ENCODE results near the gene HCFC2.
"Not testable (repeated sequence)": the region's sequence is repeated elsewhere in the genome, so short reads cannot be mapped to it uniquely, and the experiment has no call there.

The HCFC2 gene

DNA sequence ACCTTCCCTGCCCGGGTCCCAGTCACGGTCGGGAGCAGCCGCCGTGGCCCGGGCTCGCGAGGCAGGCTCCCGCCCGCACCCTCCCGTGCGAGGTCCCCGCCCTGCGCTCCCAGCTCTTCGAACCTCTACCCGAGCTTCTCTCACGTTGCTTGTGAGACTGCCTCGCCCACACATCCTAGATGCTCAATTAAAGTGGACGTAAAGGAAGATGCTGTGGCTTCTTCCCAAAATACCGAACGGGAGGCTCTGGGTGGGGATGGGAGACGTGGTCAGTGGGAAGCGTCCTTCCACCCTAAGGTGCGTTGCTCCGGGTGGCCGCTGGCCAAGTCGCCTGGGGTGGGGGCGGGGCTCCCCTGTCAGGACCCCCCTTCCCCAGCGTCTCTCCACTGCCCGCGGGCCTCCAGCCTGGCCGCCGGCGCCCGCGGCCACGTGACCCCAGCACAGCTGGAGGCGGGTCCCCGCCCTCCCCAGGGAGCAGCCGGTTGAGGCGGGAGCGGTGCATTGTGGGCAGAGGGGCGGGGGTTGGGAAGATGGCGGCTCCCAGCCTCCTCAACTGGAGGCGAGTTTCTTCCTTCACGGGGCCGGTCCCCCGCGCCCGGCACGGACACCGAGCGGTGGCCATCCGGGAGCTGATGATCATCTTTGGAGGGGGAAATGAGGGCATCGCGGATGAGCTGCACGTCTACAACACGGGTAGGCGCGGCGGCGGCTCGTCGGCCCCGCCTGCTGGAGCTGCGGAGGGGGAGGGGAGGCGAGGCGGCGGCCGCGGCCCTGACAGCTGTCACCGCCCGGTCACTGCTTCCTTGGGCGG, at the start of gene HCFC2:
TSS of gene HCFC2 (plus strand) at position 501 of the 811 bp plus-strand sequence. CDS start at position 531, 30 bp downstream.
- no peak for FAIRE-seq
- DNase-seq (ENCODE audit: low spot score): peak; percentile 58

DNA sequence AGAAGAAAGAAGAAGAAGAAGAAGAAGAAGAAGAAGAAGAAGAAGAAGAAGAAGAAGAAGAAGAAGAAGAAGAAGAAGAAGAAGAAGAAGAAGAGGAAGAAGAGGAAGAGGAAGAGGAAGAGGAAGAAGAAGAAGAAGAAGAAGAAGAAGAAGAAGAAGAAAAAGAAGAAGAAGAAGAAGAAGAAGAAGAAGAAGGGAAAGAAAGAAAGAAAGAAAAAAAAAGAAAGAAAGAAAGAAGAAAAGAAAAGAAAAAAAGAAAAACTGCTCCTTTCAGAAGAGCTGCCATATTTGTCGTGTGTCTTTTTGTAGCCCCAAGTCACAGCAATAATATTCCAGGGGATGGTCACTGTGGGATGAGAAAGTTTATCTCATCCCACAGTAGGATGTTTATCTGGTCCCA, 42.5 kb upstream of the HCFC2 start:
- FAIRE-seq: not testable (repeated sequence)

DNA sequence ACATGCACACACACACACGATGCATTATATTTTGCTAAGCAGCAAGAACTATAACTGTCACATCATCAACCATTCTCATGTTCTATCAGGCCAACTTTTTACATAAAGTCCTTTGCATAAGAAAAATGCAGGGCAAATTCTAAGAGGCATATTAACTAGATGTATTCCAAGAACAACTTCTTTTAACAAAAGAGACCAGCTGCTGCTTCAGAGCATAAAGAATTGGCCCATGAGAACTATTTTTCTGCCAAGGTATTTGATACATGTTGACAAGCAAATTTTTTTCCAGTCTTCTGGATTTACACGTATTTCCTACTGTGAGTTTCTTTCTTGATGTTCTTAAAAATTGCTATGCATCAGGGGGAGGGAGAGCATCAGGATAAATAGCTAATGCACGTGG, 41.5 kb upstream of the HCFC2 start:
- DNase-seq (ENCODE audit: low spot score) (no peak), FAIRE-seq (no peak)

More for the DNA sequence above, 42.5 kb upstream of the HCFC2 start:
- DNase-seq (ENCODE audit: low spot score): not testable (repeated sequence)

DNA sequence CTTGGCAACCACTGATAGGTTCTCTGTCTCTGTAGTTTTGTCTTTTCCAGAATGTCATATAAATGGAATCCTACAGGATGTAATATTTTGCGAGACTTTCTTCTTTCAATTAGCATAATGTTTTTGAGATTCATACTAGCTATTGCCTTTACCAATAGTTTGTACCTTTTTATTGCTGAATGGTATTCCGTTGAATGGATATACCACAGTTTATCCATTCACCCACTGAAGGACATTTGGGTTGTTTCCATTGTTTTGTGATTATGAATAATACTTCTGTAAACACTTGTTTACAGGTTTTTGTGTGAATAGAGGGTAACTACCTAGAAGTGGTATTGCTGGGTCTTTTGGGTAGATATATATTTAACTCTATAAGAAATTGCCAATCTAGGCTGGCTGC, 40.6 kb upstream of the HCFC2 start:
- FAIRE-seq (no peak), DNase-seq (ENCODE audit: low spot score) (no peak)

DNA sequence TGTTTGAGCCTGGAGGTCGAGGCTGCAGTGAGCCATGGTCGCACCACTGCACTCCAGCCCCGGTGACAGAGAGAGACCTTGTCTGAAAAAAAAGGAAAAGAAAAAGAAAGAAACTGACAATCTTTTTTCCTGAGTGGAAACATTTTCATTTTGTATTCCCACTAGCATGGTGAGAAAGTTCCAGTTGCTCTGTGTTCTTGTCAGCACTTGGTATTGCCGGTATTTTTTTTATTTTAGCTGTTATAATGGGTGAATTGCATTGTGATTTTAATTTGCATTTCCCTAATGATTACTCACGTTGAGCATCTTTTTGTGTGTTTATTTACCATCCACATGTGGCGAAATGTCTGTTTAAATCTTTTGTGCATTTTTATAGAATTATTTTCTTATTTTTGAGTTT, 40.0 kb upstream of the HCFC2 start:
- DNase-seq (ENCODE audit: low spot score) (no peak), FAIRE-seq (no peak)

DNA sequence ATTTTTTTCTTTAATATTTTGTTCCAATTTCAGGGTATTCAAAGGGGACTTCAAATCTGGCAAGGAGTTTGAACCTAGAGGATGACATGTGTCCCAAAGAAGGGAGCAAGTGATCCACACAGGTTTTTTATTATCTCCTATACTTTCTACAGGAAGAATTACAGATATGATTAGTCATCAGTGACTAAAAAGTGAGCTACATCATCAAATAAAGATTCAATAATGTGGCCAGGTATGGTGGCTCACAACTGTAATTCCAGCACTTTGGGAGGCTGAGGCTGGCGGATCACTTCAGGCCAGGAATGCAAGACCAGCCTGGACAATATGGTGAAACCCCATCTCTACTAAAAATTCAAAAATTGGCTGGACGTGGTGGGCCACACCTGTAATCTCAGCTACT, 38.6 kb upstream of the HCFC2 start:
- DNase-seq (ENCODE audit: low spot score) (no peak), FAIRE-seq (no peak)

DNA sequence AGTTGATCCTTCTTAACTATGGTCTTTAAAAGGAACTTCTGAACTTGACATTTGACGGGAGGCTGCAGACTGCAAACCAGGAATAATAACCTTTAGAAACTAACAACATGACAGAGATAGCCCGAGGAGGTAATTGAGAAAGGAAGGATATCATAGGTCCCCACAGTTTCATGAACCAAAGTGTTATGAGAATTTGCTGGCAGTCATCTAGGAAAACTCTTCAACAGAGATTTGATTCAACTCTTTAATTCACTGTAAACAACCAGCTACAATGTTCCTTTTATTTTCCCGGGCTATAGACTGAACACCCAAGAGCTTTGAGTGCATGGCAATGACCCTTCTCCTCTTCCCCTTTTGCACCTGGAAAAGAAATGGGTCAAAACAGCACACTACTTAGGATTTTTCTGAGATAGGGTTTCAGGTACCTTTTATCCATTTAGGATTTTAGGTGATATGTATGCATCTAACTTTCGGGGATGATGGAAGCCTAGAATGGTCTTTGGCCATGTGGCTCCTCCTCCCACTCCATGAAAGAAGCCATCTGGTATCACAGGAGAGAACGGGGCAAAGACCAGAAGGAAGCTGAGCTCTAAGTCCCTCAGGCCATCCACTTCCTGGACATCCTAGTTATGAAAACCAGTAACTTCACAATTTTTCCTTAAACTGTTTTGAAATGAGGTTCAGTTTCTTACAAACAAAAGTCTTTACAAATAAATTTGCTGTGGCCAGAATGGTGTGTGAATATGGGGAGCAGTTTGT, 37.3 kb upstream of the HCFC2 start:
- DNase-seq (ENCODE audit: low spot score) (no peak), FAIRE-seq (no peak)

DNA sequence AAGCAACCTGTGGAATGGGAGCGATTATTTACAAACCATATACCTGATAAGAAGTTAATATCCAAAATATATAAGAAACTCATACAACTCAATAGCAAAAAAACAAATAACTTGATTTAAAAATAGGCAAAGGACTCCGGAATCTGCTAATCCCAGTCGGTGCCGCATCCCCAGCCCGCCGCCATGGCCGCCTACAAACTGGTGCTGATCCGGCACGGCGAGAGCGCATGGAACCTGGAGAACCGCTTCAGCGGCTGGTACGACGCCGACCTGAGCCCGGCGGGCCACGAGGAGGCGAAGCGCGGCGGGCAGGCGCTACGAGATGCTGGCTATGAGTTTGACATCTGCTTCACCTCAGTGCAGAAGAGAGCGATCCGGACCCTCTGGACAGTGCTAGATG, 33.7 kb upstream of the HCFC2 start:
- not testable (repeated sequence) for FAIRE-seq

DNA sequence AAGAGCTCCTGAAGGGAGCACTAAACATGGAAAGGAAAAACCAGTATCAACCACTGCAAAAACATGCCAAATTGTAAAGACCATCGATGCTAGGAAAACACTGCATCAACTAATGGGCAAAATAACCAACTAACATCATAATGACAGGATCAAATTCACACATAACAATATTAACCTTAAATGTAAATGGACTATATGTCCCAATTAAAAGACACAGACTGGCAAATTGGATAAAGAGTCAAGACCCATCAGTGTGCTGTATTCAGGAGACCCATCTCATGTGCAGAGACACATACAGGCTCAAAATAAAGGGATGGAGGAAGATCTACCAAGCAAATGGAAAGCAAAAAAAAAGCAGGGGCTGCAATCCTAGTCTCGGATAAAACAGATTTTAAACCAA, 28.2 kb upstream of the HCFC2 start:
- not testable (repeated sequence) for FAIRE-seq; DNase-seq (ENCODE audit: low spot score)

More for the DNA sequence above, 33.7 kb upstream of the HCFC2 start:
- not testable (repeated sequence) for DNase-seq (ENCODE audit: low spot score)

DNA sequence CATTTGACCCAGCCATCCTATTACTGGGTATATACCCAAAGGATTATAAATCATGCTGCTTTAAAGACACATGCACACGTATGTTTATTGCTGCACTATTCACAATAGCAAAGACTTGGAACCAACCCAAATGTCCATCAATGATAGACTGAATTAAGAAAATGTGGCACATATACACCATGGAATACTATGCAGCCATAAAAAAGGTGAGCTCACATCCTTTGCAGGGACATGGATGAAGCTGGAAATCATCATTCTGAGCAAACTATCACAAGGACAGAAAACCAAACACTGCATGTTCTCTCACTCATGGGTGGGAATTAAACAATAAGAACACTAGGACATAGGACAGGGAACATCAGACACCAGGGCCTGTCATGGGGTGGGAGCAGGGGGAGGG, 24.6 kb upstream of the HCFC2 start:
- not testable (repeated sequence) for DNase-seq (ENCODE audit: low spot score); FAIRE-seq

DNA sequence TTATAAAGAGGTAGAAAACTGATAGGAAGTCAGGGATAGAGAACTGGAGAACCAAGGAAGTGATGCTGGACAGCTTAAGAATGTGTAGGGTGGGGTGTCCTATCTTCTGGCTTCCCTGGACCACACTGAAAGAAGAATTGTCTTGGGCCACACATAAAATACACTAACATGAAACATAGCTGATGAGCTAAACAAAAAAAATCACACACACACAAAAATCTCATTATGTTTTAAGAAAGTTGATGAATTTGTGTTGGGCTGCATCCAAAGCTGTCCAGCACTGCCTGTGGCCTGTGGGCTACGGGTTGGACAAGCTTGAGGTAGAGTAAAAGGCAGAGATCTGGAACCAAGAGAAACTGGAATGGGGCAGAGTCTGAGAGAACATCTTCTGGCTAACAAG, 21.8 kb upstream of the HCFC2 start:
- FAIRE-seq: no peak

DNA sequence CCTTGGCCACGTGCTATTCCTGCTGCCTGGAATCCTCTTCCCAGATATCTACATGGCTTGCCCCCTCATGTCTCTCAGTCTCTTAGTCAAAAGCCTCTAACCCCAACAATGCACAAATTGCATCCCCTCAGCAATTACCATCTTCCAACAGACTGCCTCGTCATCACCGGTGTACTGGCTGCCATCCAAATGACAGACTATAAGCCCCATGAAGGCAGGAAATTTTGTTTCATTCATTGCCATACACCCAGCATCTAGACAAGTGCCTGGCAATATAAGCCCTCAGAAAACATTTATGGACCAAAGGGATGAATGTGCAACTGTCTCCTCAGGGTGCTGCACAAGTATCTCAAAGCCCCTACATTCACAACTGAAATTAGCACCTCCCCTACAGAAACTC, 20.2 kb upstream of the HCFC2 start:
- FAIRE-seq (no peak), DNase-seq (ENCODE audit: low spot score) (no peak)

More for the DNA sequence above, 21.8 kb upstream of the HCFC2 start:
- DNase-seq (ENCODE audit: low spot score): no peak

DNA sequence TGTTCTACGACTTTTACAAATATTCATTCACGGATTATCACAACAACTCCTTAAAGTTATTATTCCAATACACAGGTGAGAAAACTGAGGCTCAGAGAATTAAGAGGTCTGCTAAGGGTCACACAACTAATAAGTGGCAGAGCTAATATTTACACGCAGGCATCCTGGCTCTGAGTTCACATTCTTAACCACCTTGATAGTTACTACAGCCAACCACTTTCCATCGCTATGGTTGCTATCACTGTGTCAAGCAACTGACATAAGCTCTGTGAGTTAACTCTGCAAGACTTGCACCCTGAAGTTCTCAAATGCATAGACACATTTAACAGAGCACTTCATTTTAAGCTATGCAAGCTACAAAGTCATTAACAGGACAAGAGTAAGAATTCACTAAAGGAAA, 18.0 kb upstream of the HCFC2 start:
- no peak for DNase-seq (ENCODE audit: low spot score)
- FAIRE-seq: no peak

DNA sequence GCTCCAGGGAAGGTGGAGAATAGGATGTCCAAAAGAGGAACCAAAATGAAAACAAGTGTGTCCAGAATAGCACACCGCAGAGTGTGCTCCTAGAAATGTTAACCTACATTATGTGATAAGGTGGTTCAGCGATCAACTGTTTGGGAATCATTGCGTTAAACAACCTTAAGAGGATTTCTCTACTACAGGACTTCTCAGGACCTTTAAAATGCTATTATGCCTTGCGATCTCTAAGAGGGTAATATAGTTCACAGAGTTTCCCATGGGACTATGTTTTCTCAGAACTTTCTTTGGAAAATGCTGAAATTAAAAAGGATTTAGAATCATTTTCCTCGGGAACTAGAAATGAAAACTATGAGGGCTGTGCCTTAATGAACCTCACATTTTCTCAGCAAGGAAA, 16.2 kb upstream of the HCFC2 start:
- FAIRE-seq: no peak
- no peak for DNase-seq (ENCODE audit: low spot score)

DNA sequence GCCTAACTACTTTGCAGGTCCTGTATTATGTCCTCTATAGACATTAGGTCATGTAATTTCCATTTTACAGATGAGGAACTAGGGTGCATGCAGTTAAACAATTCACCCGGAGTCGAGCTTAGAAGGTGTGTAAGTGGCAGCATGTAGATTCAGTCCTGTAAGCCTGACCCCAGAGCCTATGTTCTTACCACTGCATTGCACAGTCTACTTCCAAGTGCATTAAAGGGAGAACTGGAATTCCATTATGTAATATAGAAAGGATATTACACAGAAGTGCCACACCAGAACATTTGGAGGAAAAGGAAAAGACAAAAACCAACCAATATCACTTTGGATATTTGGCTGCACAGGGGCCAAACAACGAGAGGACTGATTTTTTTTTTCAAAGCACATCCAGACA, 15.5 kb upstream of the HCFC2 start:
- FAIRE-seq (no peak), DNase-seq (ENCODE audit: low spot score) (no peak)

DNA sequence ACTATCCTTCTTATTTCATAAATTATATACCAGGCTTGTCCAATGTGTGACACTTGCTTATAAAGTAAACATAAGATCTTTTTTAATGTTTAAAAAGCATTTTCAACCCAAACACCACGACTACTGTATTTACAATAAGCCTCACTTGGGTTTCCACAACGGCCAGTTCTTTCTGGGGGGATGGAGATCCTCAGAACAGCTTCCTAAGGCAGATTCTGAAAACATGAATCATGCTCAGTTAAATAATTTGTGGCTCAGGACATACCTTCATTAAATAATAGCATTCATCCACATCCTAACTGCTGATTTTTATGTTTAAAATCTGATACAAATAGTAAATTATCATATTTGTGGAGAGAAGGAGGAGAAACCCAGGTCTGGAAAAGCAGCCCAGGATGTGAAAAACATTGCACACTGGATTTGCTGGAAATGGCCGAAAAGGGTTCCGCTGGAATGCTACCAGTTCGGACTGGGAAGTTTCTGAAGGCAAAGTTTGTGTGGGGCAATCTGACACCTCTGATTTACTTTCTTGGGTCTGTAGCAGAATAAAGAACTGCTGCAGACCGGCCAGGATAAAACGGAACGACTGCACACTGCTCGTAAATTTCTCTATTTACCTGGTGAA, 14.9 kb upstream of the HCFC2 start:
- DNase-seq (ENCODE audit: low spot score): no peak
- no peak for FAIRE-seq

DNA sequence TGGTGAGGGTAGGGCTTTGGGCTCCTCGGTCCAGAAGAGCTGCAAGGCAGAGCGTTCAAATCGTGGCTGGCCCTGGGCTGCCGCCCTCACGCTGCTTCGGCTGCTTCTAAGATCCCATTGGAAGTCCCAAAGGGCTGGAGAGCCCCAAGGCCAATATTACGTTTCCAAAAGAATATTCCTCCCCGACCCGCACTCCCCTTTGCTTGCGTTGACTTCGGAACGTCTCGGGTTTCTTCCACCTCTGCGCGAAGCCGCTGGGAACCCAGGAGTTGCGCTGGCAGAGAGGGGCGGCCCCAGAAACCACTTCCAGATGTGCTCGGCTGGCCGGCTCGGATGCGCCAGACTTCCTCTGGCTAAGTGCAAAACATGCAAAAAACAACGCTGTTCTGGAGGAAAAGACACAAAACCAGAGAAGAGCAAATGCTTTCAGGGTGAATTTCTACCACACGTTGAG, 14.4 kb upstream of the HCFC2 start, which contains the start of gene GLT8D2:
TSS of gene GLT8D2 (minus strand) at position 285 of the 454 bp plus-strand sequence. CDS start 30,539 bp downstream, outside the sequence.
- no peak for DNase-seq (ENCODE audit: low spot score)
- FAIRE-seq: no peak

DNA sequence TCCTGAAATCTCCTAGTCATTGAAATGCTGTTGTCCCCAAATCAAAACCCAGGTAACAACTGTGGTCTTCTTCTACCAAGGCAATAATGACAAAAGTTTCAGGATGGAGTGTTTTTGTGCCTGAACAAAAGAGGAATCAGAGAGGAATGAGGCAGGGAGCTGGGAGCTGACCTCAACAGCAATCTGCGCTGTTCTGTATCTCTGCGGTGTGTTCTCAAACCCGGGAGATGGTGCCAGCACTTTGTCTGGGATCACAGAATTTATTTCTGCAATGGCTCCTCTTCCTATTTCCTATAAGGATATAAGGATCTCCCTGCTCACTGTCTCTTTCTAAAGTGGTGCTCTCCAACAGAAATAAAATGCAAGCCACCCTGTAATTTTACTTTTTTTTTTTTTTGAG, 13.9 kb upstream of the HCFC2 start:
- DNase-seq (ENCODE audit: low spot score): no peak
- FAIRE-seq: no peak

DNA sequence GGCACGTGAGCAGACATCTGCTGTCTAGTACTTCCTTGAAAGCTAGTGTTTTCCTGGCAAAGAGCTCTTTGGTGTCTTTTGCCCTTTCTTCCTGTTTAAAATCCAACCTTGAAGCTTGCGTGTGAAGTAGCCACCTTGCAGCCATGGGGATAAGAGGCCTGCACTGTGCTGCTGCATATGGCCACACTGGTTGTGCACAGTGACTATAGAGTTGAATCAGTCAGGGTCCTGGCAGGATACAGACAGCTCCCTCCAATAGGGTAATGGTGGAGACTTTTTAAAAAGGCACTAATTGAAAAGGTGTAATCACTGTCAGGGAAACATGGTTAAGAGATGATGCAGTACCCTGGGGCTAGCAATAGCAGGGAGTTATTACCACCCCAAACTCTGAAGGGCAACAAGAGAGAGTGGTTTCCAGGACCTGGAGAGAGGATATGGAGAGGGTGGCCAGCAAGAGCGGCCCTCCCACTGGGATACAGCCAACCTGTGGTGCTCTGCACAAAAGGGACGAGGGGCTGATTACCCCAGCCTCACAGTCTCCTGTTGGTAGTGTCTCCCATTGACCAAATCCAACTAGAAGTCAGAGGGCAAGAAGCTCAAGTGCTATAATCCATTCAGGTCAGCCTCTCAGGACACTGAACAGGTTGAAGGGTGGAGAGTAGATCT, 9.5 kb upstream of the HCFC2 start:
- no peak for FAIRE-seq

DNA sequence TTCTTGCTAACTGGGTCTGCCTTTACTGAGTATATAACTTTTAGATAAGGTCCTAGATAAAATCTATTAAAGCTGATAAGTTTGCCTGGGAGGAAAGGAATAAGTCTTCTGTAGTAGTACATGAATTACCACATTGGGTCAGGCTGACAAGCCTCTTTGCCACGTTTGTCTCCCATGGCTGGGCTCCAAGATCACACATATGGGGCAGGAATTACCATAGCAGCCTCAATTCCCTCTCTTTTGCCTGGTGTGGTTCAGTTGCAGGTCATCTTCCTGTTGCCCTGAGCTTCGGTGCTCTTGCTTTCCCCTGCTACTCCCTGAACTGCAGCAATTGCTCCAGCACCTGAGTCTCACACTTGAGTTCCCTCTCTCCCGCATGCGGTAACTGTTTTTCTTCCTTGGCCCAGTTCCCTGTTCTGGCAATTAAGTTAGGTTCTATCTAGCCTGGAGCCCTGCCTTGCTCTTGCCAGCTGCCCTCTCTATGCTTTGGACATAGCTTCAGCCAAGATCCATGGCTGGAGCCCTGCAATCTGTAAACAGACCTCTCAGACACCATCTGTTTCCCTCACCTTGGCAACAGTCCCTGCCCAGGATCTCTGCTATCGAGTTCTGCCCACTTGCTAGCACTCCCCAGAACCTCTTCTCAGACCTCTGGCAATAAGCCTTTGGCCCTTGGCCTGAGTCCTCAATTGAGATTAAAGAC, 8.5 kb upstream of the HCFC2 start:
- DNase-seq (ENCODE audit: low spot score) (no peak), FAIRE-seq (no peak)

More for the DNA sequence above, 9.5 kb upstream of the HCFC2 start:
- DNase-seq (ENCODE audit: low spot score): no peak
